Stimulated activated CD4-positive, alpha-beta T cell treated with anti-CD3 and anti-CD28 coated beads, Interleukin-2, amount 100 ng/mL, for 48 hours (primary cell): Measurements from ENCODE around the gene PMPCB.
A peak's percentile ranks its signal among the peaks of the same experiment; 100 is the strongest.

Experiments used
- DNase-seq, 2 donors: peaks; one replicate each; pipeline ENCODE4 v3.0.0-alpha.2; 2020

The PMPCB gene

GRCh38 chr7:103338864-103339263 lies 41.6 kb downstream of the PMPCB start:
- no peak for DNase-seq

- DNase-seq: no peak
Measured at GRCh38 chr7:103341466-103341865, 44.2 kb downstream of the PMPCB start.

- no peak for DNase-seq
Measured at GRCh38 chr7:103343332-103343731, 46.1 kb downstream of the PMPCB start.

GRCh38 chr7:103343758-103344452 lies 46.7 kb downstream of the PMPCB start:
- peak in 1 of 2 donors; percentile 10 for DNase-seq

GRCh38 chr7:103344453-103345149 lies 47.4 kb downstream of the PMPCB start, which contains the start of gene DNAJC2:
DNAJC2 (minus strand) TSS chr7:103344767; CDS start chr7:103344622, 145 bp downstream.
- DNase-seq: peak; percentile 74 to 76

GRCh38 chr7:103346396-103346795 lies 49.2 kb downstream of the PMPCB start:
- no peak for DNase-seq

GRCh38 chr7:103347507-103348267 lies 50.5 kb downstream of the PMPCB start, which contains the start of gene PSMC2:
PSMC2 (plus strand) TSS chr7:103347643; CDS start chr7:103347712, 69 bp downstream.
- peak; percentile 71 to 80 for DNase-seq

GRCh38 chr7:103348452-103348851 lies 51.2 kb downstream of the PMPCB start:
- DNase-seq: no peak

GRCh38 chr7:103348959-103349358 lies 51.7 kb downstream of the PMPCB start:
- DNase-seq: no peak

- no peak for DNase-seq
Measured at GRCh38 chr7:103349805-103350204, 52.6 kb downstream of the PMPCB start.
